Hepatocyte (in vitro differentiated cells): ENCODE results near the gene JPH2. TPM values are rescaled to one million over a fixed set of nuclear protein-coding genes. Genes with fewer than 3 reads are reported as not detected.

ENCODE experiments used
- DNase-seq: peaks from one replicate; pipeline ENCODE4 v3.0.0-alpha.2; 2016; ENCODE audit warnings: low spot score
- H2AFZ ChIP-seq: fragments of 200-600 bp; sonication (generic); 2 replicates; pipeline ENCODE4 v1.6.0; 2016; ENCODE audit warnings: antibody characterized with exemption, mild to moderate bottlenecking
- H3K27ac ChIP-seq: fragments of 200-600 bp; sonication (generic); 2 replicates; pipeline ENCODE4 v1.5.1; 2016; ENCODE audit warnings: mild to moderate bottlenecking
- H3K27me3 ChIP-seq: fragments of 200-600 bp; sonication (generic); 2 replicates; pipeline ENCODE4 v1.6.1; 2016
- H3K36me3 ChIP-seq: fragments of 200-600 bp; sonication (generic); replicated peaks from 2 replicates; pipeline ENCODE4 v1.5.1; 2016; ENCODE audit warnings: low read depth; ENCODE audit not compliant: insufficient read depth
- H3K4me1 ChIP-seq: fragments of 200-600 bp; sonication (generic); 2 replicates; pipeline ENCODE4 v1.5.1; 2016; ENCODE audit warnings: mild to moderate bottlenecking, moderate library complexity; ENCODE audit not compliant: insufficient read depth
- H3K4me2 ChIP-seq: fragments of 200-600 bp; sonication (generic); 2 replicates; pipeline ENCODE4 v1.6.0; 2016
- H3K4me3 ChIP-seq: fragments of 200-600 bp; sonication (generic); 2 replicates; pipeline ENCODE4 v1.5.1; 2016; ENCODE audit warnings: mild to moderate bottlenecking
- H3K79me2 ChIP-seq: fragments of 200-600 bp; sonication (generic); 2 replicates; pipeline ENCODE4 v1.6.0; 2017; ENCODE audit warnings: mild to moderate bottlenecking
- H3K9me2 ChIP-seq: fragments of 200-600 bp; sonication (generic); replicated peaks from 2 replicates; pipeline ENCODE4 v1.6.0; 2017; ENCODE audit warnings: mild to moderate bottlenecking; ENCODE audit not compliant: insufficient read depth
- H3K9me3 ChIP-seq: fragments of 200-600 bp; sonication (generic); 2 replicates; pipeline ENCODE4 v1.5.1; 2016; ENCODE audit warnings: low read depth, mild to moderate bottlenecking
- H4K20me1 ChIP-seq: fragments of 200-600 bp; sonication (generic); 2 replicates; pipeline ENCODE4 v1.6.0; 2016; ENCODE audit warnings: mild to moderate bottlenecking; ENCODE audit not compliant: insufficient read depth, poor library complexity, severe bottlenecking
- EZH2 ChIP-seq: fragments of 200-600 bp; sonication (generic); IDR thresholded peaks from 2 replicates; pipeline ENCODE4 v1.6.1; 2016; ENCODE audit warnings: antibody characterized with exemption, mild to moderate bottlenecking, borderline replicate concordance
- EZH2phosphoT487 ChIP-seq: fragments of 200-600 bp; sonication (generic); IDR thresholded peaks from one replicate; pipeline ENCODE4 v1.6.1; 2018; ENCODE audit warnings: antibody characterized with exemption, mild to moderate bottlenecking, low read depth, moderate library complexity; ENCODE audit not compliant: unreplicated experiment, severe bottlenecking
- WGBS: methylation state at CpG from one replicate; pipeline ENCODE4 v1.1.6; 2016; ENCODE audit warnings: low lambda C conversion rate; ENCODE audit errors: missing lambda C conversion rate; 5-methylcytosine and 5-hydroxymethylcytosine counted together
- polyA plus RNA-seq: library from polyadenylated mRNA; unstranded; fragments of >200 nt; fragmentation: Nextera tagmentation; extraction: Ambion mirVana; gene quantifications from 2 replicates; pipeline ENCODE4 v1.2.1, GENCODE V29; 2016
- total RNA-seq: library from RNA; depleted of rRNA; stranded (reverse); fragments of >200 nt; gene quantifications from 2 replicates; pipeline ENCODE4 v1.2.3, GENCODE V29; 2014
- TF ChIP-seq, protein P1 (sequence below): fragments of 200-600 bp; sonication (generic); IDR thresholded peaks from 2 replicates; pipeline ENCODE4 v1.5.1; 2016; ENCODE audit warnings: antibody characterized with exemption, mild to moderate bottlenecking; ENCODE audit not compliant: poor library complexity

Gene JPH2
- total and polyA plus RNA-seq, 2 experiments from 2014 or later, result 6.6 to 8.3 TPM

DNA sequence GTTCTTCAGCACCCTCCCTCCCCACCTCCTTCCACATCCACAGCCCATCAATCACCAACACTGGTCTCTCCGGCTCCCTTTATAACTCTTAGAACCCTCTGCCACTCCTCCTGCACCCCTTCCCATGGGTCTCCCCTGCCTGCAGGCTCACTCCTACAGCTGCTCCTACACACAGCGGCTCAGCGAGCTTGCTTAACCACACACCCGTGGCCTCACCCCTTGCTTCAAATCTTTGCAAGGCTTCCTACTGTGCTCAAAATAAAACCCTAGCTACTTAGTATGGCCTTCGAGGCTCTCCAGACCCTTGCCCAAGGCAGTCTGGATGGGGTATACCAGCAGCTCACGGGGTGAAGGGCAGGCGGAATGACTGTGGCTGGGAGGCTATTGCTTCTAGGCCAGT, 63.7 kb downstream of the JPH2 start:
- Histone ChIP-seq H3K79me2 (no peaks in the 10 kb centered on the region), H3K4me1 (no peaks in the 10 kb centered on the region), H3K4me2 (no peak overlapping the region), H3K27ac (no peak overlapping the region), H3K9me3 (no peaks in the 10 kb centered on the region), H3K4me3 (no peak overlapping the region), H2AFZ (no peak overlapping the region), H3K9me2 (no peaks in the 10 kb centered on the region), H3K36me3 (no peaks in the 10 kb centered on the region), H3K27me3 (no peaks in the 10 kb centered on the region), H4K20me1 (no peaks in the 10 kb centered on the region)
- TF ChIP-seq, protein P1, sequence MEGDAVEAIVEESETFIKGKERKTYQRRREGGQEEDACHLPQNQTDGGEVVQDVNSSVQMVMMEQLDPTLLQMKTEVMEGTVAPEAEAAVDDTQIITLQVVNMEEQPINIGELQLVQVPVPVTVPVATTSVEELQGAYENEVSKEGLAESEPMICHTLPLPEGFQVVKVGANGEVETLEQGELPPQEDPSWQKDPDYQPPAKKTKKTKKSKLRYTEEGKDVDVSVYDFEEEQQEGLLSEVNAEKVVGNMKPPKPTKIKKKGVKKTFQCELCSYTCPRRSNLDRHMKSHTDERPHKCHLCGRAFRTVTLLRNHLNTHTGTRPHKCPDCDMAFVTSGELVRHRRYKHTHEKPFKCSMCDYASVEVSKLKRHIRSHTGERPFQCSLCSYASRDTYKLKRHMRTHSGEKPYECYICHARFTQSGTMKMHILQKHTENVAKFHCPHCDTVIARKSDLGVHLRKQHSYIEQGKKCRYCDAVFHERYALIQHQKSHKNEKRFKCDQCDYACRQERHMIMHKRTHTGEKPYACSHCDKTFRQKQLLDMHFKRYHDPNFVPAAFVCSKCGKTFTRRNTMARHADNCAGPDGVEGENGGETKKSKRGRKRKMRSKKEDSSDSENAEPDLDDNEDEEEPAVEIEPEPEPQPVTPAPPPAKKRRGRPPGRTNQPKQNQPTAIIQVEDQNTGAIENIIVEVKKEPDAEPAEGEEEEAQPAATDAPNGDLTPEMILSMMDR, result no peak
- TF ChIP-seq EZH2phosphoT487 (no peak), EZH2 (no peak)
- WGBS, result 79% methylated on average over 7 of the region's 7 CpGs
- no peak for DNase-seq

DNA sequence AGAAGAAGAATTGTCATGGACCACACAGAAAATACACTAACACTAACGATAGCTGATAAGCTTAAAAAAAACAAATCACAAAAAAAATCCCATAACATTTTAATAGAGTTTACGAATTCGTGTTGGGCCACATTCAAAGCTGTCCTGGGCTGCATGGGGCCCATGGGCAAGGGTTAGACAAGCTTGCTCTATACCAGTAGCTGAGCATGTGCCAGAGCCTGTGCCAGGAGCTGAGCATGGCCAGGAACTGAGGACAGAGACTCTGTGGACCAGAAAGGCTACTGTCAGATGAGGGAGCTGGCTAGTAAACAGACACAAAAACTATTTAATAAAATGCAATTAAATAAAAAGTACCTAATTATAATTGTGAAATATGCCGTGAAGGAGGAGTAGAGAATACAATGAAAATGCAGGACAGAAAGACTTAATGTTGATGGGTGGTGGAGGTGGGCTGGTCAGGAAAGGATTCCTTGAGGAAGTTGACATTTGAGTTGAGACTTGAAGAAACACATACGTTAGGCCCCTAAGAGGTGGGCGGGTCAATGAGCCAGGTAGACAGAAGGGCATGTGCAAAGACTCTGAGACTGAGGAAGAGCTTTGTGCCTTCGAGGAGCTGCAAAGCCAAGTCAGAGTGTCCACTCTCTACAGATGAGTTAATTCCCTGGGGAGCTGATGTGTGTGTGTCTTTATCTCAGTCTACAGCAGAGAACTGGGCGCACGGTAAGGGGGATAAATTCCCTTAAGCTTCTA, 66.1 kb downstream of the JPH2 start:
- WGBS, result 65% methylated on average over 9 of the region's 9 CpGs
- H3K27ac ChIP-seq, result no peak overlapping the region

DNA sequence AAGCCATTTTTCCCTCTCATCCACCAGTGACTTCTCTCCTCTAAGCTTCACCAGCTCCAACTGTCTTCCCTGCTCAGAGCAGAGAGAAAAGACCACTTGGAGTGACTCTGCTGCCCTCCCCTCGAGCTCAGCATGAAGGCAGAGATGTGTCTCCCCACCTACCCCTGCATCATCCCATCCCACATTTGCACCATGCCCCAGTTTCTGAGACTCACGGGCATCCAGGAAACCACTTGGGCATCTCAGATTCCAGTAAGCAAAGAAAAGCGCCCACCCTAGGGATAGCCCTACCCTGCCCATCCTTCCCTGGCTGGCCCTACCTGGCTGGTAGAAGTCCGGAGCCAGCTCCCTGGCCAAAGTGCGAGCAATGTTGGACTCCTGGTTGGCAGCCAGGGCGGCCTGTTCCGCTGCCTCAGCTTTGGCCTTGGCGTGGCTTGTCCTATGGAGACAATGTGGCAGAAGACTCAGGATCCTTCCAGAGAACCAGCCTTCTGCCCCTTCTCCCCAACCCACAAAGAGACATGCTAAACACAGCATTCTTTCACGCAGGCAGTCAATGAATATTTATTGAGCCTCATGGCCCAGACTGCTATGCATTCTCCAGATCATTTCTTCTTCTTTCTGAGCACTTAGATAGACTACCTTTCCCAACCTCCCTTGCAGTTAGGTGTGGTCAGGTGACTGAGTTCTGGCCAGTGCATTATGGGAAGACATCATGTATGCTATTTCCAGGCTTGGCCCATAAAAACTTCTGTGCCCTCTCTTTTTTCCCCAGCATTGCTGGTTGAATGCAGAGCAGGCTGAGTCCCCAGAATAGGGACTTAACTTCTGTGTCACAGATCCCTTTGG, 68.6 kb downstream of the JPH2 start:
- no peak overlapping the region for H3K4me2 ChIP-seq
- no peaks in the 10 kb centered on the region for H3K4me1 ChIP-seq
- H4K20me1 ChIP-seq, result no peaks in the 10 kb centered on the region
- H3K9me3 ChIP-seq, result no peaks in the 10 kb centered on the region
- H3K27me3 ChIP-seq, result no peaks in the 10 kb centered on the region
- no peaks in the 10 kb centered on the region for H3K9me2 ChIP-seq
- H2AFZ ChIP-seq, result no peak overlapping the region
- no peak for DNase-seq
- H3K4me3 ChIP-seq, result no peak overlapping the region
- H3K36me3 ChIP-seq, result no peaks in the 10 kb centered on the region
- TF ChIP-seq, protein P1, result no peak
- TF ChIP-seq EZH2 (no peak), EZH2phosphoT487 (no peak)
- no peak overlapping the region for H3K27ac ChIP-seq
- WGBS, result 93% methylated on average over 9 of the region's 9 CpGs
- no peaks in the 10 kb centered on the region for H3K79me2 ChIP-seq

More for the DNA sequence above, 66.1 kb downstream of the JPH2 start:
- Histone ChIP-seq H3K9me3 (no peaks in the 10 kb centered on the region), H3K27me3 (no peaks in the 10 kb centered on the region), H2AFZ (no peak overlapping the region), H3K36me3 (no peaks in the 10 kb centered on the region), H3K4me3 (no peak overlapping the region), H3K4me1 (no peaks in the 10 kb centered on the region), H3K4me2 (no peak overlapping the region), H3K79me2 (no peaks in the 10 kb centered on the region), H4K20me1 (no peaks in the 10 kb centered on the region), H3K9me2 (no peaks in the 10 kb centered on the region)
- TF ChIP-seq EZH2phosphoT487 (no peak), EZH2 (no peak)
- TF ChIP-seq, protein P1, result no peak
- no peak for DNase-seq
